Fibroblast of the conjunctiva (primary cell): Measurements from ENCODE around the gene PRODH.
"Not testable (repeated sequence)": the region's sequence is repeated elsewhere in the genome, so short reads cannot be mapped to it uniquely, and the experiment has no call there.

ENCODE experiments used
- DNase-seq: peaks from one replicate; pipeline ENCODE4 v3.0.0-alpha.2; 2010; ENCODE audit warnings: low read depth

PRODH gene

GRCh38 chr22:18906410-18906745, 29.7 kb downstream of the PRODH start:
- DNase-seq: not testable (repeated sequence)

- DNase-seq: no peak
Measured at GRCh38 chr22:18905540-18906409, 30.3 kb downstream of the PRODH start, which contains the start of gene DGCR6. Gene DGCR6 (plus strand): TSS chr22:18906320. CDS start chr22:18906375, 55 bp downstream.

DNA sequence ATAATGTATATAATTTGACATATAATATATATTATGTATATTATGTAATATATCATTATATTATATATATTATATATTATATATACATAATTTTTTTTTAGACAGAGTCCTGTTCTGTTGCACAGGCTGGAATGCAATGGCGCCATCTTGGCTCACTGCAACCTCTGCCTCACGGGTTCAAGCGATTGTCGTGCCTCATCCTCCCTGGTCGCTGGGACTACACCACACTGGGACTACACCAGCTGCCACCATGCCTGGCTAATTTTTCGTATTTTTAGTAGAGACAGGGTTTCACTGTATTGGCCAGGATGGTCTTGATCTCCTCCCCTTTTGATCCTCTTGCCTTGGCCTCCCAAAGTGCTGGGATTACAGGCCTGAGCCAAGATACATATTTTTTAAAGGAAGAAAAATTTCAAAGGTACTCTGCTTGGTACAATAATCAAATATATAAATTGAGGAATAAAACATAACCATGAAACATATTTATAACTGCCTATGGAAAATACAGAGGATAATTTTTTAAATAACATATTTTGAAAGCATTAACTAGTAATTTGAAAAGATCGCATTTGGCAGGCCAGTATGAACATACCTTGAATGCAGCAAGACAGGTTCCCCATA, 39.9 kb downstream of the PRODH start:
- DNase-seq: not testable (repeated sequence)

DNA sequence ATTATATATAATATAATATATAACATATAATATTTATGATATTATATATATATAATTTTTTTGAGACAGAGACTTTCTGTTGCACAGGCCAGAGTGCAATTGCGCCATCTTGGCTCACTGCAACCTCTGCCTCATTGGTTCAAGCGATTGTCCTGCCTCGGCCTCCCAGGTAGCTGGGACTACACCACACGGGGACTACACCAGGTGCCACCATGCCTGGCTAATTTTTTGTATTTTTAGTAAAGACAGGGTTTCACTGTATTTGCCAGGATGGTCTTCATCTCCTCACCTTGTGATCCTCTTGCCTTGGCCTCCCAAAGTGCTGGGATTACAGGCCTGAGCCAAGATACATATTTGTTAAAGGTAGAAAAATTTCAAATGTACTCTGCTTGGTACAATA, 42.3 kb downstream of the PRODH start:
- DNase-seq: not testable (repeated sequence)

- not testable (repeated sequence) for DNase-seq
Measured at GRCh38 chr22:18890510-18891192, 45.4 kb downstream of the PRODH start.

DNA sequence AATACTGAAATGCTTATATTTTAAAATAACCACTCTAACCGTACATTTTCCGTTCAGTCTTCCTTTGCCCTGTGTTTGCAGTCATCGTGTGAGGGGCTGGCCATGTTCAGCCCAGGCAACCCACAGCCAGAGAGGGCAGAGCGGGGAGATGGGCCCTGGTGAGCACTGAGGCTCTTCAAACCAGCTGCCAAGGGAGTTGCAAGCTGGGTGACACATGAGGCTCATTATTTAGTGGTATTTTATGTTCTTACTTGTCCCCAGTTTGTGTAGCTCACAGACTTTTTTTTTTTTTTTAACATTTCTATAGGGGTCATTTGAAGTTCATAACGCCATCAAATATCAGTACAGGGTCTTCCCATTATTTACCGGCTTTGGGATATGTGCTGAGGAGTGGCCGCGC, 48.0 kb downstream of the PRODH start:
- DNase-seq: no peak

DNA sequence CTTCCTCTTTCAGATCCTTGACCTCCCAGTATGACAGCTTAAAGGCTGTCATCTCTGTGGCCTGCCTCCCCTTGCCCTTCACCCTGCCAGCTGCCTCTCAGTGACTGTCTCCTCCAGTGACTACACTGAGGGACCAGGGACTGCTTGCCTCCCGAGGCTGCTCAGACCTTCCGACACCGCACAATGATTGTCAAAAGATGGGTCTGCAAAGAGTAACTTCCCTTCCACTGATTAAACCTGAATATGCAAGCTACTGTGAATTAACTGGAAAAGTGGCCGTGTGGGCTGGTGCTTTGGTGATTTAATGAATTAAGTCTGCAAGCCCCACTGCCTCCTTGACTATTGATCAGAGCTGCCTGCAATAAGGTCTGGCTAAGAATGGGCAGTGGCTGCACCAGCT, 51.6 kb downstream of the PRODH start:
- DNase-seq: not testable (repeated sequence)

DNA sequence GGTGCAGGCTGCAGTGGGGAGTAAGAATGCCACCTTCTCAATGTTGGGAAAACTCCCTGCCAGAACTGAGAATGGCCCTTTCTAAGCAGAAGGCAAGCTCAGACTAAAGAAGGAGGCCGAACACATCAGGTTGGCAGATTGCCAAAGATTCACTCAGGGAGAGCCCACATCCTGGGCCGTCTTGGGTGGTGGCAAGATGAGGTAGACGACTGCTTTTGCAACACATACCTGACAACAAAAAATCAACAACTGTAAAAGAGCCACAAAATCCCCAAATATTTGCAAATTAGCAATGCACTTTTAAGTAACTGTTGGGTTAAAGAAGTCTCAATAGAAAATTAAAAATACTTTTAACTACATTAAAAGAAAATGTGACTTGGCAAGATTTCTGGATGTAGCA, 54.8 kb downstream of the PRODH start:
- not testable (repeated sequence) for DNase-seq
